Keratinocyte (primary cell): Measurements from ENCODE around the gene SKAP1.

Experiments
- CTCF ChIP-seq, 3 experiments: IDR thresholded peaks in 1 of 3; conservative IDR thresholded peaks in 1 of 3; optimal IDR thresholded peaks in 1 of 3; 2 replicates in 2 of 3; 3 replicates in 1 of 3; pipeline versions ENCODE3 to v1.5.1; 2011; ENCODE audit warnings: low read length in 3 of 3, mild to moderate bottlenecking in 3 of 3, moderate library complexity in 2 of 3, control low read depth in 1 of 3, inconsistent platforms in 1 of 3; ENCODE audit not compliant: insufficient read depth in 2 of 3; ENCODE audit errors: extremely low read depth in 1 of 3
- EZH2 ChIP-seq: IDR thresholded peaks from one replicate; pipeline ENCODE4 v1.6.1; 2012; ENCODE audit warnings: inconsistent platforms, mild to moderate bottlenecking, low read length, moderate library complexity

- TF ChIP-seq EZH2, result no peak
- TF ChIP-seq CTCF (optimal IDR thresholded peaks at IDR 0.05 in 1 of 3, IDR thresholded peaks at IDR 0.05 in 1 of 3, conservative IDR thresholded peaks at IDR 0.05 in 1 of 3; ENCODE audit: extremely low read depth in 1 of 3, insufficient read depth in 2 of 3, low read length in 3 of 3), result no peak
Measured at GRCh38 chr17:48283411-48283810, 146.6 kb downstream of the SKAP1 start.
